SK-N-SH (cell line): ENCODE measurements around the gene PIKFYVE.

Experiments used
- EP300 ChIP-seq, 2 experiments: IDR thresholded peaks; 2 replicates each; pipeline versions ENCODE4 v1.4.0 to v1.6.1; 2012; ENCODE audit warnings: borderline replicate concordance in 1 of 2, low read depth in 1 of 2, low read length in 1 of 2
- JUND ChIP-seq: IDR thresholded peaks from 2 replicates; pipeline ENCODE4 v1.4.0; 2012
- POLR2AphosphoS5 ChIP-seq: IDR thresholded peaks from 2 replicates; pipeline ENCODE4 v1.6.1; 2012; ENCODE audit warnings: low read depth, low read length
- RAD21 ChIP-seq: IDR thresholded peaks from 2 replicates; pipeline ENCODE4 v1.6.1; 2012; ENCODE audit warnings: mild to moderate bottlenecking, low read length
- RCOR1 ChIP-seq: fragments of 150-350 bp; IDR thresholded peaks from 2 replicates; pipeline ENCODE4 v1.6.1; 2017; ENCODE audit warnings: antibody characterized with exemption, low read length
- RXRA ChIP-seq: IDR thresholded peaks from 2 replicates; pipeline ENCODE4 v1.4.0; 2012; ENCODE audit warnings: low read depth, mild to moderate bottlenecking, borderline replicate concordance
- TEAD4 ChIP-seq: IDR thresholded peaks from 2 replicates; pipeline ENCODE4 v1.4.0; 2012; ENCODE audit warnings: mild to moderate bottlenecking, borderline replicate concordance; ENCODE audit not compliant: insufficient read depth
- YY1 ChIP-seq: IDR thresholded peaks from 2 replicates; pipeline ENCODE4 v1.4.0; 2012; ENCODE audit warnings: low read depth, mild to moderate bottlenecking
- TF ChIP-seq, protein P1 (sequence below): fragments of 200-600 bp; sonication (generic); IDR thresholded peaks from 2 replicates; pipeline ENCODE4 v1.6.1; 2017; ENCODE audit warnings: antibody characterized with exemption, mild to moderate bottlenecking, moderate library complexity
- TF ChIP-seq, protein P2 (sequence below): IDR thresholded peaks from 2 replicates; pipeline ENCODE4 v1.4.0; 2012; ENCODE audit warnings: low read depth, borderline replicate concordance
- TF ChIP-seq, protein P3 (sequence below): fragments of 150-350 bp; IDR thresholded peaks from 2 replicates; pipeline ENCODE4 v1.6.1; 2017; ENCODE audit warnings: antibody characterized with exemption, low read length, low read depth, borderline replicate concordance
- TF ChIP-seq, protein P4 (sequence below): IDR thresholded peaks from 2 replicates; pipeline ENCODE4 v1.4.0; 2012; ENCODE audit warnings: low read depth

DNA sequence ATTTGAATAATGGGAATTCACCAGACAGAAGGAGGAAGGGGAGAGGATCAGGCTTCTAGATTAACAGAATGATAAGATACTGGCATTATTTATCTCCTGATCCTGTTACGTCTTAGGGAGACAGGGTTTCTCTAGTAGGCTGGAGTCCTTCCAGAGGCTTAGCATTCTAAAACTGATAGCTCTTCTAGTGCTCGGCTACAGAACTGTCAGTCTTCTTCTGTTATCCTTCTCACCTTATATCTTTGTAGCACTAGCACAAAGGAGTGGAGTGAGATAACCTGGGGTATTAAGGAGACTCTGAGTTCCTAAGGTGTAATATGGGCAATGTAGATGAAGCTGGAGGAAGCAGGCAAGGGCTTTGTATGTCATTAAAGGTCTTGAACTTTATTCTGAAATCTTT, 52.1 kb downstream of the PIKFYVE start:
- TF ChIP-seq, protein P1, sequence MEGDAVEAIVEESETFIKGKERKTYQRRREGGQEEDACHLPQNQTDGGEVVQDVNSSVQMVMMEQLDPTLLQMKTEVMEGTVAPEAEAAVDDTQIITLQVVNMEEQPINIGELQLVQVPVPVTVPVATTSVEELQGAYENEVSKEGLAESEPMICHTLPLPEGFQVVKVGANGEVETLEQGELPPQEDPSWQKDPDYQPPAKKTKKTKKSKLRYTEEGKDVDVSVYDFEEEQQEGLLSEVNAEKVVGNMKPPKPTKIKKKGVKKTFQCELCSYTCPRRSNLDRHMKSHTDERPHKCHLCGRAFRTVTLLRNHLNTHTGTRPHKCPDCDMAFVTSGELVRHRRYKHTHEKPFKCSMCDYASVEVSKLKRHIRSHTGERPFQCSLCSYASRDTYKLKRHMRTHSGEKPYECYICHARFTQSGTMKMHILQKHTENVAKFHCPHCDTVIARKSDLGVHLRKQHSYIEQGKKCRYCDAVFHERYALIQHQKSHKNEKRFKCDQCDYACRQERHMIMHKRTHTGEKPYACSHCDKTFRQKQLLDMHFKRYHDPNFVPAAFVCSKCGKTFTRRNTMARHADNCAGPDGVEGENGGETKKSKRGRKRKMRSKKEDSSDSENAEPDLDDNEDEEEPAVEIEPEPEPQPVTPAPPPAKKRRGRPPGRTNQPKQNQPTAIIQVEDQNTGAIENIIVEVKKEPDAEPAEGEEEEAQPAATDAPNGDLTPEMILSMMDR: no peak
- TF ChIP-seq YY1 (no peak), POLR2AphosphoS5 (no peak), TEAD4 (no peak), RAD21 (no peak), EP300 (IDR thresholded peaks at IDR 0.05; ENCODE audit: borderline replicate concordance in 1 of 2, low read depth in 1 of 2, low read length in 1 of 2) (no peak), RXRA (no peak), RCOR1 (no peak), JUND (no peak)
- TF ChIP-seq, protein P2, sequence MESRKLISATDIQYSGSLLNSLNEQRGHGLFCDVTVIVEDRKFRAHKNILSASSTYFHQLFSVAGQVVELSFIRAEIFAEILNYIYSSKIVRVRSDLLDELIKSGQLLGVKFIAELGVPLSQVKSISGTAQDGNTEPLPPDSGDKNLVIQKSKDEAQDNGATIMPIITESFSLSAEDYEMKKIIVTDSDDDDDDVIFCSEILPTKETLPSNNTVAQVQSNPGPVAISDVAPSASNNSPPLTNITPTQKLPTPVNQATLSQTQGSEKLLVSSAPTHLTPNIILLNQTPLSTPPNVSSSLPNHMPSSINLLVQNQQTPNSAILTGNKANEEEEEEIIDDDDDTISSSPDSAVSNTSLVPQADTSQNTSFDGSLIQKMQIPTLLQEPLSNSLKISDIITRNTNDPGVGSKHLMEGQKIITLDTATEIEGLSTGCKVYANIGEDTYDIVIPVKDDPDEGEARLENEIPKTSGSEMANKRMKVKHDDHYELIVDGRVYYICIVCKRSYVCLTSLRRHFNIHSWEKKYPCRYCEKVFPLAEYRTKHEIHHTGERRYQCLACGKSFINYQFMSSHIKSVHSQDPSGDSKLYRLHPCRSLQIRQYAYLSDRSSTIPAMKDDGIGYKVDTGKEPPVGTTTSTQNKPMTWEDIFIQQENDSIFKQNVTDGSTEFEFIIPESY: no peak
- TF ChIP-seq, protein P3, sequence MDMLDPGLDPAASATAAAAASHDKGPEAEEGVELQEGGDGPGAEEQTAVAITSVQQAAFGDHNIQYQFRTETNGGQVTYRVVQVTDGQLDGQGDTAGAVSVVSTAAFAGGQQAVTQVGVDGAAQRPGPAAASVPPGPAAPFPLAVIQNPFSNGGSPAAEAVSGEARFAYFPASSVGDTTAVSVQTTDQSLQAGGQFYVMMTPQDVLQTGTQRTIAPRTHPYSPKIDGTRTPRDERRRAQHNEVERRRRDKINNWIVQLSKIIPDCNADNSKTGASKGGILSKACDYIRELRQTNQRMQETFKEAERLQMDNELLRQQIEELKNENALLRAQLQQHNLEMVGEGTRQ: no peak
- TF ChIP-seq, protein P4, sequence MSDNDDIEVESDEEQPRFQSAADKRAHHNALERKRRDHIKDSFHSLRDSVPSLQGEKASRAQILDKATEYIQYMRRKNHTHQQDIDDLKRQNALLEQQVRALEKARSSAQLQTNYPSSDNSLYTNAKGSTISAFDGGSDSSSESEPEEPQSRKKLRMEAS: no peak
